Right lobe of liver (tissue), 6 donors: Measurements from ENCODE around the gene NCKAP1. TPM values are rescaled to one million over a fixed set of nuclear protein-coding genes. Genes with fewer than 3 reads are reported as not detected.

ENCODE experiments used
- ATAC-seq, 4 donors: fragments of 200-7000 bp; cut with Tn5 transposase; one replicate each; pipeline ENCODE4 v1.9.1; 2020; ENCODE audit warnings: mild to moderate bottlenecking in 4 of 4, moderate library complexity in 4 of 4
- DNase-seq, 3 donors: peaks; one replicate each; pipeline ENCODE4 v3.0.0-alpha.2; 2020
- H3K27ac ChIP-seq, 3 donors: fragments of 200-600 bp; one replicate each; pipeline ENCODE4 v1.8.0; 2022
- H3K27me3 ChIP-seq, 2 donors: fragments of 200-600 bp; one replicate each; pipeline ENCODE4 v1.8.0; 2022
- H3K36me3 ChIP-seq, 4 donors: fragments of 200-600 bp; sonication (generic) in 1 of 4; one replicate each; pipeline versions ENCODE4 v1.5.1 to v1.8.0; 2017 to 2022; ENCODE audit warnings: control low read depth in 1 of 4
- H3K4me1 ChIP-seq, 4 donors: fragments of 200-600 bp; sonication (generic) in 1 of 4; one replicate each; pipeline versions ENCODE4 v1.5.1 to v1.8.0; 2017 to 2022; ENCODE audit warnings: control low read depth in 1 of 4
- H3K4me3 ChIP-seq, 3 donors: fragments of 200-600 bp; one replicate each; pipeline ENCODE4 v1.8.0; 2022
- H3K9me3 ChIP-seq, 4 donors: fragments of 200-600 bp; sonication (generic) in 1 of 4; one replicate each; pipeline versions ENCODE4 v1.5.1 to v1.8.0; 2017 to 2022; ENCODE audit warnings: control low read depth in 1 of 4
- POLR2A ChIP-seq: fragments of 450-650 bp; IDR thresholded peaks from one replicate; pipeline ENCODE4 v1.6.1; 2017; ENCODE audit warnings: antibody characterized with exemption, mild to moderate bottlenecking
- WGBS: methylation state at CpG from one replicate; pipeline ENCODE4 v1.1.6; 2018; ENCODE audit warnings: low coverage, low lambda C conversion rate; ENCODE audit not compliant: insufficient coverage; ENCODE audit errors: missing lambda C conversion rate; 5-methylcytosine and 5-hydroxymethylcytosine counted together
- intact Hi-C, 2 donors: fragments of 100-400 bp; cut with DNase I; formaldehyde crosslinking; loops; one replicate each; pipeline versions ENCODE4 v1.11.2 to v1.14.1; 2022
- long read RNA-seq: library from polyadenylated mRNA; unstranded; transcript quantifications from one replicate; pipeline ENCODE4 v2.0.0, GENCODE V29; 2019
- total RNA-seq, 6 experiments: library from RNA; depleted of rRNA in 2 of 6; stranded (reverse); fragments of >200 nt in 2 of 6; fragmentation: NEBNext Ultra II Directional in 3 of 6; extraction: Animal tissue kit (Norgen Biotek cat#: 25700) in 3 of 6; gene quantifications; one replicate each; pipeline versions ENCODE4 v1.1.0 to v1.2.4, GENCODE V29; 2016 to 2023
- TF ChIP-seq, protein P1 (sequence below), 4 donors: fragments of 200-600 bp in 3 of 4; fragments of 450-650 bp in 1 of 4; IDR thresholded peaks; one replicate each; pipeline versions ENCODE4 v1.5.1 to v1.8.0; 2016 to 2022; ENCODE audit warnings: antibody characterized with exemption in 4 of 4, mild to moderate bottlenecking in 2 of 4
- donor health status: DM: no; HTN: yes; CAD: no.
- donor health status: DM: no; HTN: no; CAD: no.
- donor health status: DM: no; HTN: no; CAD: no.
- donor health status: DM: no; HTN: yes; CAD: no.
- donor health status: DM: no; HTN: yes; CAD: no.

NCKAP1 gene, protein sequence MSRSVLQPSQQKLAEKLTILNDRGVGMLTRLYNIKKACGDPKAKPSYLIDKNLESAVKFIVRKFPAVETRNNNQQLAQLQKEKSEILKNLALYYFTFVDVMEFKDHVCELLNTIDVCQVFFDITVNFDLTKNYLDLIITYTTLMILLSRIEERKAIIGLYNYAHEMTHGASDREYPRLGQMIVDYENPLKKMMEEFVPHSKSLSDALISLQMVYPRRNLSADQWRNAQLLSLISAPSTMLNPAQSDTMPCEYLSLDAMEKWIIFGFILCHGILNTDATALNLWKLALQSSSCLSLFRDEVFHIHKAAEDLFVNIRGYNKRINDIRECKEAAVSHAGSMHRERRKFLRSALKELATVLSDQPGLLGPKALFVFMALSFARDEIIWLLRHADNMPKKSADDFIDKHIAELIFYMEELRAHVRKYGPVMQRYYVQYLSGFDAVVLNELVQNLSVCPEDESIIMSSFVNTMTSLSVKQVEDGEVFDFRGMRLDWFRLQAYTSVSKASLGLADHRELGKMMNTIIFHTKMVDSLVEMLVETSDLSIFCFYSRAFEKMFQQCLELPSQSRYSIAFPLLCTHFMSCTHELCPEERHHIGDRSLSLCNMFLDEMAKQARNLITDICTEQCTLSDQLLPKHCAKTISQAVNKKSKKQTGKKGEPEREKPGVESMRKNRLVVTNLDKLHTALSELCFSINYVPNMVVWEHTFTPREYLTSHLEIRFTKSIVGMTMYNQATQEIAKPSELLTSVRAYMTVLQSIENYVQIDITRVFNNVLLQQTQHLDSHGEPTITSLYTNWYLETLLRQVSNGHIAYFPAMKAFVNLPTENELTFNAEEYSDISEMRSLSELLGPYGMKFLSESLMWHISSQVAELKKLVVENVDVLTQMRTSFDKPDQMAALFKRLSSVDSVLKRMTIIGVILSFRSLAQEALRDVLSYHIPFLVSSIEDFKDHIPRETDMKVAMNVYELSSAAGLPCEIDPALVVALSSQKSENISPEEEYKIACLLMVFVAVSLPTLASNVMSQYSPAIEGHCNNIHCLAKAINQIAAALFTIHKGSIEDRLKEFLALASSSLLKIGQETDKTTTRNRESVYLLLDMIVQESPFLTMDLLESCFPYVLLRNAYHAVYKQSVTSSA
- total RNA-seq: 10 to 100 TPM; 31.9 to 50.3 (median 43.3) TPM
- long read RNA-seq: 0 reads

DNA sequence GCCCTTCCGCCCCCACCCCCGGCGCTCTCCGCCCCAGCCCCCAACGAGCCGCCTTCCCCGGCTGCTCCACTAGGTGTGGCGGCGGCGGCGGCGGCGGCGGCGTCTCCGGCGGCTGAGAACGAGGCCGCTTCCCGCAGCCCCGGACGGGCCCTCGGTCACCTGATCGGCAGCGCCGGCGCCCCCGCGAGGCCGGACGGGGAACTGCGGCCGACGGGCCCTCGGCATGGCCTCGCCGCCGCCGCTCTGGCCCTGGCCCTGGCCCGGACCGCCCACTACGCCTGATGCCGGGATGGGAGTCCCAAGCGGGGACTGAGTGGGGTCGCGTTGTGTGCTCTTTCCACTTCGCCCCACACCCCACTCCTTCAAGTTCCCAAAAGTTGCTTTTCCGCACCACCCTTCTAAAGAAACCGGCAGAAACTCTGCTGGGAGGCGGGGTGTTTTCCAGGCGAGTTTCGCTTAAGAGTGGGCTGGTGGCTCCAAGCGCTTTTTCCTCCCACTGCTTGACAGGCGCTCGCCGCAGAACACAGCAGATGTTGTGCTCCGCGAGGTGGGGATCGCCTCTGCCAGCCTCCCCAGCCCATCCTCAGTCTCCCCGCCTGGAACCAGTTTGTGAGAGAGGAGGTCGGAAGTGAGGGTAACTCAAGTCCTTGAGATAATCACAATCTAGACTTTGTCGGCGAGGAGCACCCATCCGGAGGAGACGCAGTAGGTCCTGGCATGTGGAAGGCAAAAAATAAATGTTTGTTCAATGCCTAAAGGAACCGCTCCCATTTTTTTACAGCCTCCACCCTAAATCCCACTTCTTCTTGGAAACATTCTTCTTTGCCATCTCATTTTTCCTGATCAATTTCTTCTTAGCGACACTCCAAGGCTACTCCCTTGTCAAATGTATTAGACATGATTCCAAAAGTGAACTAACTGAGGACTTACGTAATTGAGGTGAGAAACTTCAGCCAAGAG, at the start of gene NCKAP1:
Gene NCKAP1, minus strand, starts transcription at position 117 of the 960 bp plus-strand sequence. CDS start 358 bp downstream, outside the sequence.
- Histone ChIP-seq H3K36me3 (no peaks in the 10 kb centered on the region), H3K4me3 (peak within 1 kb of the TSS; percentile 70 to 73 (median 70)), H3K27me3 (no peaks in the 10 kb centered on the region), H3K27ac (peak within 1 kb of the TSS; percentile 91 to 93 (median 93)), H3K9me3 (no peaks in the 10 kb centered on the region), H3K4me1 (peaks cover 0 to 26% (median 2%) of the 10 kb centered on the region in 4 donors)
- ATAC-seq (peak; percentile 95 to 98 (median 96)), DNase-seq (peak; percentile 92 to 94 (median 93))
- intact Hi-C loops: no loop called here
- TF ChIP-seq, protein P1, sequence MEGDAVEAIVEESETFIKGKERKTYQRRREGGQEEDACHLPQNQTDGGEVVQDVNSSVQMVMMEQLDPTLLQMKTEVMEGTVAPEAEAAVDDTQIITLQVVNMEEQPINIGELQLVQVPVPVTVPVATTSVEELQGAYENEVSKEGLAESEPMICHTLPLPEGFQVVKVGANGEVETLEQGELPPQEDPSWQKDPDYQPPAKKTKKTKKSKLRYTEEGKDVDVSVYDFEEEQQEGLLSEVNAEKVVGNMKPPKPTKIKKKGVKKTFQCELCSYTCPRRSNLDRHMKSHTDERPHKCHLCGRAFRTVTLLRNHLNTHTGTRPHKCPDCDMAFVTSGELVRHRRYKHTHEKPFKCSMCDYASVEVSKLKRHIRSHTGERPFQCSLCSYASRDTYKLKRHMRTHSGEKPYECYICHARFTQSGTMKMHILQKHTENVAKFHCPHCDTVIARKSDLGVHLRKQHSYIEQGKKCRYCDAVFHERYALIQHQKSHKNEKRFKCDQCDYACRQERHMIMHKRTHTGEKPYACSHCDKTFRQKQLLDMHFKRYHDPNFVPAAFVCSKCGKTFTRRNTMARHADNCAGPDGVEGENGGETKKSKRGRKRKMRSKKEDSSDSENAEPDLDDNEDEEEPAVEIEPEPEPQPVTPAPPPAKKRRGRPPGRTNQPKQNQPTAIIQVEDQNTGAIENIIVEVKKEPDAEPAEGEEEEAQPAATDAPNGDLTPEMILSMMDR (IDR thresholded peaks at IDR 0.05): peak; percentile 88 to 99 (median 92)
- TF ChIP-seq POLR2A: no peak
- WGBS: 5% methylated on average over 11 of the region's 68 CpGs

DNA sequence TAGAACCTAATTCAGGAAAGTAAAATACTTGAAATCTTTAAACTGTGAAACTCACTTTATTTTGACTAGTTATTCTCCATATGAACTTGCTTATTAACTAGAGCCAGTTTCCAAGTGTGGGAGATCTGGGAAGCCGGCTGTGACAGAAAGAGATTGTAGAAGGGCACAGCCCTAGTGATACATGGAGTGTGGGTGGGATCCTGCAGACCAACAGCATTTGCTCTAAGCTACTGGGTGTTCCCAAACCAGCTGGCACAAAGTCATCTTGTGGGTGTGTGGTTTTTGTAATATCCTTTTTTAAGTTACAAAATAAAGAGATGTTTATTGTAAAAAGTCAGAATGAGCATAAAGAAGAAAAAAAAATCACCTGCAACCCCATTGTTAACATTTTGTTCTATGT, 43.7 kb upstream of the NCKAP1 start:
- H3K36me3 ChIP-seq: no peaks in the 10 kb centered on the region
- H3K27me3 ChIP-seq: no peaks in the 10 kb centered on the region
- intact Hi-C loops: no loop called here
- DNase-seq (no peak), ATAC-seq (no peak)
- WGBS: 75% methylated on average over 1 of the region's 1 CpG
- H3K4me3 ChIP-seq: no peak overlapping the region
- no peaks in the 10 kb centered on the region for H3K4me1 ChIP-seq
- no peak overlapping the region for H3K27ac ChIP-seq
- TF ChIP-seq, protein P1 (IDR thresholded peaks at IDR 0.05): no peak
- TF ChIP-seq POLR2A: no peak
- no peaks in the 10 kb centered on the region for H3K9me3 ChIP-seq

DNA sequence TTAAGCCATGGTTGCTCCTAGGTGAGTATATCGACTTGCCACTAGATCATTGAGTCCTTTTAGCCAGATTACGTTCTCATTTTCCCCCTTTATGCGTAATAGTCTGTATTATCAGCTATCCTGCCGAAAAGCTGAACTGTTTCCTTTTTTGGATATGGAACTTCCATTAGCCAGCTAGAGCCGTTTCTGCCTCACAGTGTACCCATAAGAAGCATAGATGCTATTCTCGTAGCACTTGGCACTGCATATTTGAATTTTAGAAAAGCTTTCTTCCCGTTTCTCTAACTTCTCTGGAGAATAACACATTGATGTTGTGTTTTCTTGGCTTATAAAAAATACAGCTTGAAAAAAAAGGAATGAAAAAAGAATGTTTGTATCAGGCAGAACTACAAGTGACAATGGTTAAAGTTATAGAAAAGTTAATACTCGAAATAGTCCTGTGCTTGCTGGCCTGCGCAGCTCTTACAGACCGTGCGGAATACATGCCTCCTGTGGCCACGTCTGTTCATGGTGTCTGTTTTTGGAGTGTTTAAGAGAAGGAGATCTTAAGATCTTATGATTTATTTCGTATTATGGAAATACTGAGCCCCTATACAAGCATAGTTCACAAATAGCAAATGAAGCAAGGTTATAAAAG, 41.0 kb upstream of the NCKAP1 start:
- intact Hi-C loops: no loop called here
- WGBS: 34% methylated on average over 12 of the region's 13 CpGs
- TF ChIP-seq POLR2A: no peak
- TF ChIP-seq, protein P1 (IDR thresholded peaks at IDR 0.05): no peak
- ATAC-seq: peak; percentile 28 to 47 (median 36)
- DNase-seq: no peak
- no peaks in the 10 kb centered on the region for H3K36me3 ChIP-seq
- peak overlapping the region; percentile 52 to 66 (median 55) for H3K4me3 ChIP-seq
- H3K4me1 ChIP-seq: no peaks in the 10 kb centered on the region
- H3K27ac ChIP-seq: peak overlapping the region; percentile 61 to 73 (median 67)
- H3K27me3 ChIP-seq: no peaks in the 10 kb centered on the region
- H3K9me3 ChIP-seq: no peaks in the 10 kb centered on the region
